ENCODE results near the gene RIN3. TPM values are rescaled to one million over a fixed set of nuclear protein-coding genes. Genes with fewer than 3 reads are reported as not detected.

Gene RIN3
- total RNA-seq, 2 experiments from 2014 or later = 15.8 to 16.0 TPM

DNA sequence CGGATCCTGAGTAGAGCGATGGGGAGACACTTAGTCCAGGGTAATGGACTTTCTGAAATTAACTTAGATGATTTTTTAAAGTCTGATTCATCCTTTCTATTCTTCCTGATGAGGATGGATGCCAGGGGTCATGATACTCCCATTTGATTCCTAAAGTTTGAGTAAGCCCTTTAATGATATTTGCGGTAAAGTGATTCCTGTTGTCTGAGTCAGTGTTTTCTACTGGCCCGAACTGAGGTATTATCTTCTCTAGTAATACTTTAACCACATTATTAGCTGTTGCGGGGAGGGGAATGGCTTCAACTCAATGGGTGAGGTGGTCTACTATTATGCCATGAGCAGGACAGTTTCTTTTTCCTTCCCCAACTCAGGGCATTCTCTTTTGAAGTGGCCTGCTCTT, 111.6 kb downstream of the RIN3 start:
- no peak for DNase-seq
- CTCF ChIA-PET = no interaction called here
- no peaks in the 10 kb centered on the region for H3K4me1 Mint-ChIP-seq (ENCODE audit: low read depth)
- peaks cover 39% of the 10 kb centered on the region for H3K9me3 Mint-ChIP-seq
- H3K36me3 Mint-ChIP-seq (ENCODE audit: low read depth) = peaks cover 22% of the 10 kb centered on the region
- no peak overlapping the region for H3K27ac Mint-ChIP-seq
- no peak overlapping the region for H3K4me3 Mint-ChIP-seq
- no peaks in the 10 kb centered on the region for H3K27me3 Mint-ChIP-seq (ENCODE audit: low read depth)
- intact Hi-C loops (cut with micrococcal nuclease) = no loop called here

DNA sequence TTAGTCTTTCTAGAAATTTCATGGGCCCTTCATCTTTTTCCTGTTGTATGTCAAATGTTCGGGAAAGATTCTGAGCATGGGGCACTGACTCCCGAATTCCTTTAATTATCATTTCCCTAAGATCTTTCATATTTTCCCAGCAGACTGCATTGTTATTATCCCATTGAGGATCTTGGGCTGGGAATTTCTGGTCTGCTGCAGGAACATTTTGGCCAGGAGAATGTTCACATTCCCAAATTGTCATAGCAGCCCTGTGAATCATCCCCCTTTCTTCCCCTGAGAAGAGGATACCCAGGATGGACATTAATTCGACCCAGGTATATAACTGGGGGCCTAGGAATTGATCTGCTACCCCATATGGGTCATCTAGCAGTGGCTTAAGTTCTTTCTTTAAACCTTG, 112.5 kb downstream of the RIN3 start:
- DNase-seq = no peak
- Mint-ChIP-seq H3K4me1 (ENCODE audit: low read depth) (no peaks in the 10 kb centered on the region), H3K9me3 (peaks cover 39% of the 10 kb centered on the region), H3K36me3 (ENCODE audit: low read depth) (peaks cover 22% of the 10 kb centered on the region), H3K4me3 (no peak overlapping the region), H3K27ac (no peak overlapping the region), H3K27me3 (ENCODE audit: low read depth) (no peaks in the 10 kb centered on the region)
- CTCF ChIA-PET = interaction anchor here (1.3 kb wide), 1 partner anchor 13 kb away, joined by 5 read pairs; no protein-coding TSS in a partner anchor
- intact Hi-C loops (cut with micrococcal nuclease) = no loop called here

DNA sequence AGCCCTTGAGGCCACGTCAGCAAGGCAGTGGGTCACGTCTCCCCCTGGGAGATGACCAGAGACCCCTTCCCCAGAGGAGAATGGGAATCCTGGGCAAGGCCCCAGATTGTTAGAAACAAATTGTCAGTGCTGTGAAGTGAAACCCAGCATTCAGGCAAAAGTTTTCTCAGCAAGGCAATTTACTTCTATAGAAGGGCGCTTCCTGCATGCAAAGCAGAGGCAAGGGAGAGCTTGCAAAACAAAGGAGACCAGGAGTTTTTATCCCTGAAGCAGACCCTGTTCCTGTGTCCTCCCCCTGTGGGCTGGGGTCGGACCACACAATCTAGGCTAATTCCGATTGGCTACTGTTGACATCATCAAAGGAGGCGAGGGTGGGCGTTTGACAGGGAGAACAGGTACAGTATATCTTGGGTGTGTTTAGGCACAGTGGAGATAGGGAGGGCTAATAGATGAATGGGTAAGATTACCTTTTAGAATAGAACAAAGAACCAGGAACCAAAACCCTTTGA, 114.2 kb downstream of the RIN3 start:
- Mint-ChIP-seq H3K36me3 (ENCODE audit: low read depth) (peaks cover 13% of the 10 kb centered on the region), H3K27ac (no peak overlapping the region), H3K27me3 (ENCODE audit: low read depth) (no peaks in the 10 kb centered on the region), H3K9me3 (peaks cover 24% of the 10 kb centered on the region), H3K4me3 (no peak overlapping the region), H3K4me1 (ENCODE audit: low read depth) (peaks cover 4% of the 10 kb centered on the region)
- intact Hi-C loops (cut with micrococcal nuclease) = no loop called here
- CTCF ChIA-PET = no interaction called here
- DNase-seq = no peak

DNA sequence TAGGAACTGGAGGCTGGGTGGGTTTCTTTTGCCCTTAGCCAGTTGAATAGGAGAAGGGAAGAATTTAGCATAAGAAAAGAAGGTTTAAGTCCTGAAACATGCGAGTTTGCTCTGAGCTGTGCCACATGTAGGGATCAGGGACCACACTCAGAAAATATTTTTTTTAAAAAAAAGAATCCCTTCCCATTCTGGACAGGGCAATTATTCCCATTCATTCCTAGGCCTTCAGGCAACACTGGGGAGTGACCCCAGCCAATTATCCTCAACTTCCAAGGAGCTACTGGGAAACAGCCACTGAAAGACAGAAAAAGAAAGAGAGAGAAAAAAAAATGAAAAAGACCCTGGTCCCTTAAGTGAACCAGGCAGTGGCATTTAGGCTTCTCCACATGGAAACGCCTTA, 115.1 kb downstream of the RIN3 start:
- CTCF ChIA-PET = interaction anchor here (0.8 kb wide), 1 partner anchor 15 kb away, joined by 3 read pairs; no protein-coding TSS in a partner anchor
- DNase-seq = no peak
- peaks cover 13% of the 10 kb centered on the region for H3K36me3 Mint-ChIP-seq (ENCODE audit: low read depth)
- H3K4me3 Mint-ChIP-seq = no peak overlapping the region
- intact Hi-C loops (cut with micrococcal nuclease) = no loop called here
- no peaks in the 10 kb centered on the region for H3K27me3 Mint-ChIP-seq (ENCODE audit: low read depth)
- no peak overlapping the region for H3K27ac Mint-ChIP-seq
- H3K4me1 Mint-ChIP-seq (ENCODE audit: low read depth) = peaks cover 8% of the 10 kb centered on the region
- peaks cover 19% of the 10 kb centered on the region for H3K9me3 Mint-ChIP-seq

- intact Hi-C loops (cut with micrococcal nuclease) = no loop called here
- peaks cover 8% of the 10 kb centered on the region for H3K4me1 Mint-ChIP-seq (ENCODE audit: low read depth)
- H3K9me3 Mint-ChIP-seq = peaks cover 17% of the 10 kb centered on the region
- CTCF ChIA-PET = interaction anchor here (0.6 to 3.5 kb wide), 3 partner anchors 15 to 164 kb away, joined by 3 to 22 read pairs (median 4); no protein-coding TSS in a partner anchor
- peaks cover 9% of the 10 kb centered on the region for H3K36me3 Mint-ChIP-seq (ENCODE audit: low read depth)
- H3K4me3 Mint-ChIP-seq = no peak overlapping the region
- H3K27me3 Mint-ChIP-seq (ENCODE audit: low read depth) = no peaks in the 10 kb centered on the region
- DNase-seq = no peak
- H3K27ac Mint-ChIP-seq = no peak overlapping the region
These were observed 116.8 kb downstream of the RIN3 start for GRCh38 chr14:92630367-92630766.

GRCh38 chr14:92631098-92631497, 117.5 kb downstream of the RIN3 start:
- Mint-ChIP-seq H3K9me3 (peaks cover 17% of the 10 kb centered on the region), H3K4me3 (no peak overlapping the region), H3K27me3 (ENCODE audit: low read depth) (no peaks in the 10 kb centered on the region), H3K27ac (no peak overlapping the region), H3K4me1 (ENCODE audit: low read depth) (peaks cover 8% of the 10 kb centered on the region), H3K36me3 (ENCODE audit: low read depth) (peaks cover 9% of the 10 kb centered on the region)
- intact Hi-C loops (cut with micrococcal nuclease) = no loop called here
- CTCF ChIA-PET = interaction anchor here (0.6 to 3.5 kb wide), 3 partner anchors 16 to 324 kb away, joined by 3 to 22 read pairs (median 8); no protein-coding TSS in a partner anchor
- no peak for DNase-seq

DNA sequence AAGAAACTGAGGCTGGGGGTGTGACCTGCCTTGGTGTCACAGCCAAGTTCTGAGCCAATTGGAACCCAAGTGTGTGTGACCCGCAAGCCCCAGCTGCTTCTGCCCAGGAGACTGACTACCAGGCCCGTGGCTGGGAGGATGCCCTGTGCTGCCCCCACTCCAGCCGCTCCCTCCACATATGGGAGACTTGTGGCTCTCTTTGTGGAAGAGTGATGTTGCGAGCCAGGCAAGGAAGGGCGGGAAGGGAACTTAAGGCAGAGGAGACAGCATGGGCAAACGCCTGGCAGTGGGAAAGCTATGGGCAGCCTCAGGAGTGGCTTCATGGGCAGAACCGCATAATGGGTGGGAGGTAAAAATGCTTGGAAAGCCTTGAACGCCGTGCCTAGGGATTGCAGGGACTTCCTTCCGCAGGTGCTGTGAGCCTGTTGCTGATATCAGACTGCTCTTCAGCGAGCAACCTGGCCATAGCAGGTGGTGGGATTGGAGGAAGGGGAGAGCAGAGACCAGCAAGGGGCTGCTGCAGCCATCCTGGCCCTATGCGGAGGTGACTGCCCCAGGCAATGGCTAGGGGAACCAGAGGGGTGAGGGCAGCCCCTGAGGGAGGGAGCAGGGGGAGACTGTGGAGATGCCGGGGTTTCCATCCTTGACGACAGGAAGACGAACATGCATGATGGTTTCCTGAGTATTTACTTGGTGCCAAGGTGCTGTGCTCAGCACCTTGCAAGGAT, 119.1 kb downstream of the RIN3 start:
- Mint-ChIP-seq H3K27ac (no peak overlapping the region), H3K4me3 (no peak overlapping the region), H3K27me3 (ENCODE audit: low read depth) (no peaks in the 10 kb centered on the region), H3K4me1 (ENCODE audit: low read depth) (peaks cover 8% of the 10 kb centered on the region), H3K36me3 (ENCODE audit: low read depth) (peaks cover 4% of the 10 kb centered on the region), H3K9me3 (peaks cover 4% of the 10 kb centered on the region)
- CTCF ChIA-PET = interaction anchor here (0.7 to 3.5 kb wide), 2 partner anchors 18 to 77 kb away, joined by 3 to 22 read pairs; no protein-coding TSS in a partner anchor
- DNase-seq = no peak
- intact Hi-C loops (cut with micrococcal nuclease) = no loop called here

- DNase-seq = no peak
- Mint-ChIP-seq H3K9me3 (no peaks in the 10 kb centered on the region), H3K36me3 (ENCODE audit: low read depth) (no peaks in the 10 kb centered on the region), H3K27ac (no peak overlapping the region), H3K27me3 (ENCODE audit: low read depth) (no peaks in the 10 kb centered on the region), H3K4me1 (ENCODE audit: low read depth) (peaks cover 8% of the 10 kb centered on the region), H3K4me3 (no peak overlapping the region)
- intact Hi-C loops (cut with micrococcal nuclease) = no loop called here
- CTCF ChIA-PET = interaction anchor here (0.7 to 1.7 kb wide), 2 partner anchors 20 to 77 kb away, joined by 3 to 8 read pairs; no protein-coding TSS in a partner anchor
These were observed 119.7 kb downstream of the RIN3 start for GRCh38 chr14:92633274-92633616.

- Mint-ChIP-seq H3K27ac (no peak overlapping the region), H3K36me3 (ENCODE audit: low read depth) (no peaks in the 10 kb centered on the region), H3K4me3 (no peak overlapping the region), H3K27me3 (ENCODE audit: low read depth) (no peaks in the 10 kb centered on the region), H3K4me1 (ENCODE audit: low read depth) (peaks cover 8% of the 10 kb centered on the region), H3K9me3 (no peaks in the 10 kb centered on the region)
- no peak for DNase-seq
- intact Hi-C loops (cut with micrococcal nuclease) = no loop called here
- CTCF ChIA-PET = interaction anchor here (0.5 to 1.7 kb wide), 3 partner anchors 20 to 341 kb away, joined by 3 to 8 read pairs (median 3); no protein-coding TSS in a partner anchor
These were observed 120.1 kb downstream of the RIN3 start for GRCh38 chr14:92633724-92634123.

DNA sequence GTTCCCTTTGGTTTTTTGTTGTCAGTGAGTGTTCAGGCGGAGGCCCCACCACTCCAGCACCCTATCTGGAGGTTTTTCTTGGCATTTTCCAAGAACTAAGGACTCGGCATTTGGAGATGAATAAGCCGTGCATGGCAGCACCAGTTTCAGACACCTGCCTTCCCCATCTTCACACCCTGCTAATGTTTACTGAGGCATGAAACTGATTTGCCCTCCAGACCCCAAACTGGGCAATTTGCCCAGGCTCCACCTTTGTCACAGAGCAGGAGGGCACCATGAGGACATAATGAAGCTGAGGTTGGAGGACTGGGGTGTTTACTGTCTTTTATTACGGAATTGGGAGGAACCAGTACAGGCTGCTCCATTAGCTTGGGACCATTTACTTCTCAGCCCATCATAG, 121.5 kb downstream of the RIN3 start:
- intact Hi-C loops (cut with micrococcal nuclease) = no loop called here
- no peaks in the 10 kb centered on the region for H3K9me3 Mint-ChIP-seq

DNA sequence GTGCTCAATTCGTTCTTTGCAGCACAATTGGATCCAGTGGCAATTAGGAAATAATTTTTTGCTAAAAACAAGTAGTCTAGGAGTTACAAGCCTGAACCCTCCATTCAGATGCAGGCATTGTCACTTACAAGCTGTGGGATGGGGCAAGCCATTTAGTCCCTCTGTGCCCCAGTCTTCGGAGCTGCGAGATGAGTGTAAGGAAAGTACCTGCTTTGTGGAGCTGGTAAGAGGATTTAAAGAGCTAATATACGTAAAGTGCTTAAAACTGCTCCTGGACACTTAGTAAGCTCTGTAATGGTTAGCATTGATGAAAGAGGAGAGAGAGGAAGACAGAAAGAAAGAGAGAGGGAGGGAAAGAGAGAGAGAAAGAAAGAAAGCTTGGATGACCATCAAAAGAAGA, 122.3 kb downstream of the RIN3 start:
- Mint-ChIP-seq H3K27me3 (ENCODE audit: low read depth) (no peaks in the 10 kb centered on the region), H3K4me3 (no peak overlapping the region), H3K36me3 (ENCODE audit: low read depth) (no peaks in the 10 kb centered on the region), H3K9me3 (no peaks in the 10 kb centered on the region), H3K27ac (no peak overlapping the region), H3K4me1 (ENCODE audit: low read depth) (peaks cover 8% of the 10 kb centered on the region)
- intact Hi-C loops (cut with micrococcal nuclease) = no loop called here
- DNase-seq = no peak
- CTCF ChIA-PET = interaction anchor here (1.4 to 1.7 kb wide), 2 partner anchors 15 to 23 kb away, joined by 4 to 5 read pairs; no protein-coding TSS in a partner anchor

More for the DNA sequence above, 121.5 kb downstream of the RIN3 start:
- Mint-ChIP-seq H3K4me3 (no peak overlapping the region), H3K4me1 (ENCODE audit: low read depth) (peaks cover 8% of the 10 kb centered on the region), H3K27me3 (ENCODE audit: low read depth) (no peaks in the 10 kb centered on the region), H3K36me3 (ENCODE audit: low read depth) (no peaks in the 10 kb centered on the region), H3K27ac (no peak overlapping the region)
- CTCF ChIA-PET = interaction anchor here (1.4 to 1.7 kb wide), 2 partner anchors 16 to 22 kb away, joined by 4 to 5 read pairs; no protein-coding TSS in a partner anchor
- DNase-seq = no peak

DNA sequence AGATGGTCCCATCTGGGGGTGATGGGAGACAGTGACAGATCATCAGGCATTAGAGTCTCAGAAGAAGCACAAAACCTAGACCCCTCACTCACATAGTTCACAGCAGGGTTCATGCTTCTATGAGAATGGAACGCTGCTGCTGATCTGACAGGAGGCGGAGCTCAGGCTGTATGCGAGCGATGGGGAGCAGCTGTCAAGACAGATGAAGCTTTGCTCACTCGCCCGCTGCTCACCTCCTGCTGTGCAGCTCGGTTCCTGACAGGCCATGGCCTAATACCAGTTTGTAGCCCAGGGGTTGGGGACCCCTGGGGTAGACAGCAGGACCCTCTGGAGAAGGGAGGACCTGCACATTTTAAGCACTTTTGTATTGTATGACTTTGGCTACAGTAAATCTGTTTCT, 123.6 kb downstream of the RIN3 start:
- Mint-ChIP-seq H3K9me3 (no peaks in the 10 kb centered on the region), H3K4me3 (no peak overlapping the region), H3K36me3 (ENCODE audit: low read depth) (no peaks in the 10 kb centered on the region), H3K27ac (no peak overlapping the region), H3K27me3 (ENCODE audit: low read depth) (no peaks in the 10 kb centered on the region), H3K4me1 (ENCODE audit: low read depth) (peaks cover 8% of the 10 kb centered on the region)
- CTCF ChIA-PET = no interaction called here
- DNase-seq = no peak
- intact Hi-C loops (cut with micrococcal nuclease) = no loop called here

GRCh38 chr14:92637864-92638263, 124.3 kb downstream of the RIN3 start:
- H3K4me1 Mint-ChIP-seq (ENCODE audit: low read depth) = peaks cover 4% of the 10 kb centered on the region
- H3K27me3 Mint-ChIP-seq (ENCODE audit: low read depth) = no peaks in the 10 kb centered on the region
- no peak overlapping the region for H3K4me3 Mint-ChIP-seq
- CTCF ChIA-PET = no interaction called here
- no peak for DNase-seq
- no peak overlapping the region for H3K27ac Mint-ChIP-seq
- no peaks in the 10 kb centered on the region for H3K9me3 Mint-ChIP-seq
- intact Hi-C loops (cut with micrococcal nuclease) = no loop called here
- H3K36me3 Mint-ChIP-seq (ENCODE audit: low read depth) = no peaks in the 10 kb centered on the region

All from activated naive CD4-positive, alpha-beta T cell treated with anti-CD3 and anti-CD28 coated beads for 36 hours (primary cell).